Prostate gland (tissue), 2 donors: Measurements from ENCODE around the gene TATDN2. TPM values are rescaled to one million over a fixed set of nuclear protein-coding genes. Genes with fewer than 3 reads are reported as not detected.

ENCODE experiments used
- DNase-seq: peaks from one replicate; pipeline ENCODE4 v3.0.0-alpha.2; 2019; ENCODE audit warnings: low spot score
- H3K27ac ChIP-seq, 2 donors: fragments of 200-600 bp; sonication (generic); 2 replicates each; pipeline ENCODE4 v1.5.1; 2017 to 2019
- H3K27me3 ChIP-seq: fragments of 200-600 bp; sonication (generic); replicated peaks from 2 replicates; pipeline ENCODE4 v1.5.1; 2019; ENCODE audit not compliant: insufficient read depth
- H3K36me3 ChIP-seq, 2 donors: fragments of 200-600 bp; sonication (generic); 1 replicate in 1 of 2; 2 replicates in 1 of 2; pipeline versions ENCODE4 v1.5.1 to v1.8.1; 2017 to 2019
- H3K4me1 ChIP-seq: fragments of 200-600 bp; sonication (generic); replicated peaks from 2 replicates; pipeline ENCODE4 v1.5.1; 2019
- H3K4me3 ChIP-seq, 2 donors: fragments of 200-600 bp; sonication (generic); 2 replicates each; pipeline ENCODE4 v1.5.1; 2017 to 2019
- H3K9me3 ChIP-seq: fragments of 200-600 bp; sonication (generic); 2 replicates; pipeline ENCODE4 v1.5.1; 2017
- POLR2A ChIP-seq: fragments of 450-650 bp; IDR thresholded peaks from one replicate; pipeline ENCODE4 v1.6.1; 2016; ENCODE audit warnings: antibody characterized with exemption, mild to moderate bottlenecking
- POLR2AphosphoS5 ChIP-seq: sonication (generic); formaldehyde crosslinking; IDR thresholded peaks from one replicate; pipeline ENCODE4 v1.6.1; 2017; ENCODE audit warnings: antibody characterized with exemption
- WGBS: methylation state at CpG from one replicate; pipeline ENCODE4 v1.1.5; 2018; 5-methylcytosine and 5-hydroxymethylcytosine counted together
- intact Hi-C: fragments of 100-400 bp; cut with DNase I; formaldehyde crosslinking; loops from one replicate; pipeline ENCODE4 v1.14.2; 2022
- total RNA-seq, 2 donors: library from RNA; depleted of rRNA; stranded (reverse); fragments of >200 nt; gene quantifications; one replicate each; pipeline ENCODE4 v1.1.0, GENCODE V29; 2016
- TF ChIP-seq, protein P1 (sequence below), 4 experiments: fragments of 200-600 bp in 2 of 4; fragments of 450-650 bp in 2 of 4; sonication (generic) in 2 of 4; IDR thresholded peaks; 1 replicate in 3 of 4; 2 replicates in 1 of 4; pipeline ENCODE4 v1.5.1; 2016 to 2019; ENCODE audit warnings: antibody characterized with exemption in 4 of 4, mild to moderate bottlenecking in 2 of 4, moderate library complexity in 2 of 4

The TATDN2 gene
- total RNA-seq, 2 donors from 2014 or later, result 25.4 to 27.1 TPM

DNA sequence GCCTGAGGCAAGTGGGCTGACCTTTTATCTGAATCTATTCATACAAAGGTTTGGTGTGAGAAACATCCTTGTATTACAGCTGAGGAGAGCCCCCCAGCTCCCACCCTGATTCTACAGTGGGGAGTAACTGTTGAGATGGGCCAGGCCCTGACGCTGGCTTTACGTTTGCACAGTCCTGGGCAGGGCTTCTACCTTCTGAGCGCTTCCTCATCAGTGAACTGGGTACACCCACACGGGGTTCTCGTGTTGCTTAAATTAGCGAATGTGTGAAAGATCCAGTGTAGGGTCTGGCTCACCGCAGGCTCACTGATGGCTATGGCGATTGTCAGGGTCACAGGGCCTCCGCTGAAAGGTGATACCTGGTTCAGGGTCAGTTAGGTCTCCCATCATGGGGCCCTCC lies 51.8 kb downstream of the TATDN2 start:
- DNase-seq, result no peak
- H3K4me1 ChIP-seq, result no peaks in the 10 kb centered on the region
- TF ChIP-seq, protein P1, sequence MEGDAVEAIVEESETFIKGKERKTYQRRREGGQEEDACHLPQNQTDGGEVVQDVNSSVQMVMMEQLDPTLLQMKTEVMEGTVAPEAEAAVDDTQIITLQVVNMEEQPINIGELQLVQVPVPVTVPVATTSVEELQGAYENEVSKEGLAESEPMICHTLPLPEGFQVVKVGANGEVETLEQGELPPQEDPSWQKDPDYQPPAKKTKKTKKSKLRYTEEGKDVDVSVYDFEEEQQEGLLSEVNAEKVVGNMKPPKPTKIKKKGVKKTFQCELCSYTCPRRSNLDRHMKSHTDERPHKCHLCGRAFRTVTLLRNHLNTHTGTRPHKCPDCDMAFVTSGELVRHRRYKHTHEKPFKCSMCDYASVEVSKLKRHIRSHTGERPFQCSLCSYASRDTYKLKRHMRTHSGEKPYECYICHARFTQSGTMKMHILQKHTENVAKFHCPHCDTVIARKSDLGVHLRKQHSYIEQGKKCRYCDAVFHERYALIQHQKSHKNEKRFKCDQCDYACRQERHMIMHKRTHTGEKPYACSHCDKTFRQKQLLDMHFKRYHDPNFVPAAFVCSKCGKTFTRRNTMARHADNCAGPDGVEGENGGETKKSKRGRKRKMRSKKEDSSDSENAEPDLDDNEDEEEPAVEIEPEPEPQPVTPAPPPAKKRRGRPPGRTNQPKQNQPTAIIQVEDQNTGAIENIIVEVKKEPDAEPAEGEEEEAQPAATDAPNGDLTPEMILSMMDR (IDR thresholded peaks at IDR 0.05), result no peak
- TF ChIP-seq POLR2AphosphoS5 (no peak), POLR2A (no peak)
- no peaks in the 10 kb centered on the region for H3K27me3 ChIP-seq
- 79% methylated on average over 9 of the region's 9 CpGs for WGBS
- intact Hi-C loops, result no loop called here
- no peak overlapping the region for H3K4me3 ChIP-seq
- H3K9me3 ChIP-seq, result no peaks in the 10 kb centered on the region
- H3K36me3 ChIP-seq, result peaks cover 10 to 13% of the 10 kb centered on the region in 2 donors
- no peak overlapping the region for H3K27ac ChIP-seq

- H3K9me3 ChIP-seq, result no peaks in the 10 kb centered on the region
- TF ChIP-seq, protein P1 (IDR thresholded peaks at IDR 0.05), result no peak
- TF ChIP-seq POLR2AphosphoS5 (no peak), POLR2A (no peak)
- intact Hi-C loops, result no loop called here
- no peak for DNase-seq
- H3K27me3 ChIP-seq, result no peaks in the 10 kb centered on the region
- H3K4me3 ChIP-seq, result no peak overlapping the region
- H3K27ac ChIP-seq, result no peak overlapping the region
- peaks cover 13 to 15% of the 10 kb centered on the region in 2 donors for H3K36me3 ChIP-seq
- no peaks in the 10 kb centered on the region for H3K4me1 ChIP-seq
- 87% methylated on average over 9 of the region's 9 CpGs for whole genome bisulfite sequencing
These were observed 54.8 kb downstream of the TATDN2 start for GRCh38 chr3:10303105-10303504.

GRCh38 chr3:10303785-10304184 lies 55.5 kb downstream of the TATDN2 start:
- TF ChIP-seq, protein P1 (IDR thresholded peaks at IDR 0.05), result no peak
- TF ChIP-seq POLR2A (no peak), POLR2AphosphoS5 (no peak)
- Histone ChIP-seq H3K9me3 (no peaks in the 10 kb centered on the region), H3K36me3 (peaks cover 13 to 15% of the 10 kb centered on the region in 2 donors), H3K4me1 (no peaks in the 10 kb centered on the region), H3K4me3 (no peak overlapping the region), H3K27ac (no peak overlapping the region), H3K27me3 (no peaks in the 10 kb centered on the region)
- 78% methylated on average over 8 of the region's 8 CpGs for WGBS
- intact Hi-C loops, result no loop called here
- DNase-seq, result no peak

- no peaks in the 10 kb centered on the region for H3K9me3 ChIP-seq
- peaks cover 13 to 15% of the 10 kb centered on the region in 2 donors for H3K36me3 ChIP-seq
- intact Hi-C loops, result no loop called here
- H3K4me1 ChIP-seq, result no peaks in the 10 kb centered on the region
- no peaks in the 10 kb centered on the region for H3K27me3 ChIP-seq
- DNase-seq, result no peak
- H3K27ac ChIP-seq, result no peak overlapping the region
- no peak overlapping the region for H3K4me3 ChIP-seq
- WGBS, result 93% methylated on average over 8 of the region's 8 CpGs
- TF ChIP-seq, protein P1 (IDR thresholded peaks at IDR 0.05), result no peak
- no peak for TF ChIP-seq POLR2A
- TF ChIP-seq POLR2AphosphoS5, result no peak
These were observed 56.6 kb downstream of the TATDN2 start for GRCh38 chr3:10304905-10305304.

DNA sequence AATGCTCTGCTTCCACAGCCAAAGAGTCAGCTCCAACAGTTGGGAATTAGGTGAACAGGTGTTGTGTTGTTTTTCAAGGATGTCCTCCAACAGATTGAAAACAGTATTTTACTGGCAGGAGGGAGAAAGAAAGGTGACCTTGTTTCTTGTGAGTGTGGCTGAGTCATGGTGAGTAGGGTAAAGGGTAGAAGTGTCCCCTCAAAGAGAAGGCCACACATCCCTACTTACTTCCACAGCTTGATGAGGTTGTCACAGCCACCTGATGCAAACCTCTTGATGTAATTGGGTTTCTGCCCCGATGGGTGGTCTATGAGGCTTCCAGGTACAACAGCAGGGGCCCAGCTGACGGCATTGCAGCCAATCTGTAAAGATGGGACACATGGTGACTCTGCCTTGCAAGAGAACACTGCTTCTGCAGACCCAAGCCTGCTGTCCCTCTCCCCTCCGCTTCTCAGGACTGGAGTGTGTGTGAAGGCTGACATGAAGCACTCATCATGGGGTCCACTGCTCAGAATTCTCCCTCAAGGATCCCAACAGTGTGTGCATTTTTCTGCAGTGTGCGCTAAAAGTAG lies 57.2 kb downstream of the TATDN2 start:
- intact Hi-C loops, result no loop called here
- Histone ChIP-seq H3K9me3 (no peaks in the 10 kb centered on the region), H3K27me3 (no peaks in the 10 kb centered on the region), H3K4me3 (no peak overlapping the region), H3K36me3 (peaks cover 13 to 18% of the 10 kb centered on the region in 2 donors), H3K4me1 (no peaks in the 10 kb centered on the region), H3K27ac (no peak overlapping the region)
- 92% methylated on average over 4 of the region's 4 CpGs for WGBS
- DNase-seq, result no peak
- TF ChIP-seq POLR2A, result no peak
- TF ChIP-seq, protein P1 (IDR thresholded peaks at IDR 0.05), result no peak
- TF ChIP-seq POLR2AphosphoS5, result no peak
